Body of pancreas (tissue), 4 donors: ENCODE measurements around the gene CCL19. TPM values are rescaled to one million over a fixed set of nuclear protein-coding genes. Genes with fewer than 3 reads are reported as not detected.

ENCODE experiments used
- ATAC-seq: fragments of 150-250 bp; one replicate; pipeline ENCODE4 v1.9.1; 2016
- DNase-seq, 4 donors: peaks; one replicate each; pipeline ENCODE4 v3.0.0-alpha.2; 2019
- H3K27ac ChIP-seq, 4 donors: fragments of 200-600 bp; sonication (generic); 1 replicate in 3 of 4; 2 replicates in 1 of 4; pipeline versions ENCODE4 v1.5.1 to v1.6.1; 2016 to 2019; ENCODE audit warnings: mild to moderate bottlenecking in 1 of 4, mixed read lengths in 1 of 4, moderate library complexity in 1 of 4
- H3K27me3 ChIP-seq, 2 donors: fragments of 200-600 bp; sonication (generic); one replicate each; pipeline ENCODE4 v1.6.0; 2016; ENCODE audit warnings: mild to moderate bottlenecking in 1 of 2
- H3K36me3 ChIP-seq, 2 donors: fragments of 200-600 bp; sonication (generic); replicated peaks in 1 of 2; 2 replicates each; pipeline ENCODE4 v1.5.1; 2016; ENCODE audit warnings: low read depth in 2 of 2; ENCODE audit not compliant: insufficient read depth in 1 of 2
- H3K4me1 ChIP-seq: fragments of 200-600 bp; sonication (generic); one replicate; pipeline ENCODE4 v1.6.0; 2016
- H3K4me3 ChIP-seq, 2 donors: fragments of 200-600 bp; sonication (generic); 1 replicate in 1 of 2; 2 replicates in 1 of 2; pipeline ENCODE4 v1.5.1; 2016 to 2019
- H3K9me3 ChIP-seq, 3 donors: fragments of 200-600 bp; sonication (generic); 1 replicate in 2 of 3; 2 replicates in 1 of 3; pipeline ENCODE4 v1.5.1; 2016
- CTCF ChIP-seq, 7 experiments: fragments of 450-650 bp in 4 of 7; fragments of 200-600 bp in 3 of 7; sonication (generic) in 3 of 7; IDR thresholded peaks; one replicate each; pipeline ENCODE4 v1.5.1; 2016 to 2019; ENCODE audit warnings: antibody characterized with exemption in 7 of 7
- POLR2A ChIP-seq, 3 donors: fragments of 450-650 bp; IDR thresholded peaks; one replicate each; pipeline ENCODE4 v1.6.1; 2016; ENCODE audit warnings: antibody characterized with exemption in 3 of 3, mild to moderate bottlenecking in 2 of 3
- WGBS, 2 donors: methylation state at CpG; one replicate each; pipeline ENCODE4 v1.1.5; 2017; 5-methylcytosine and 5-hydroxymethylcytosine counted together
- intact Hi-C: fragments of 100-400 bp; cut with DNase I; formaldehyde crosslinking; loops from one replicate; pipeline ENCODE4 v1.15.1; 2023
- total RNA-seq, 2 donors: library from RNA; depleted of rRNA; stranded (reverse); fragments of >200 nt; gene quantifications; one replicate each; pipeline ENCODE4 v1.1.0, GENCODE V29; 2016

Gene CCL19
- total RNA-seq, 2 donors from 2014 or later: not detected

- DNase-seq: no peak
- no peak overlapping the region for H3K4me3 ChIP-seq
- no peaks in the 10 kb centered on the region for H3K4me1 ChIP-seq
- no peak overlapping the region for H3K27ac ChIP-seq
- intact Hi-C loops: no loop called here
- ATAC-seq: no peak
- no peaks in the 10 kb centered on the region for H3K9me3 ChIP-seq
- no peaks in the 10 kb centered on the region for H3K36me3 ChIP-seq
- no peaks in the 10 kb centered on the region for H3K27me3 ChIP-seq
- TF ChIP-seq POLR2A (IDR thresholded peaks at IDR 0.05) (no peak), CTCF (IDR thresholded peaks at IDR 0.05) (no peak)
These were observed 3.7 kb upstream of the CCL19 start for GRCh38 chr9:34694811-34695210.

GRCh38 chr9:34693560-34693959 is 2.5 kb upstream of the CCL19 start:
- TF ChIP-seq POLR2A (IDR thresholded peaks at IDR 0.05): no peak
- TF ChIP-seq CTCF (IDR thresholded peaks at IDR 0.05): no peak
- H3K4me1 ChIP-seq: no peaks in the 10 kb centered on the region
- no peak overlapping the region for H3K4me3 ChIP-seq
- ATAC-seq: no peak
- no peaks in the 10 kb centered on the region for H3K9me3 ChIP-seq
- DNase-seq: no peak
- WGBS, 2 donors: 64 to 66% methylated on average over 2 of the region's 2 CpGs
- H3K36me3 ChIP-seq: no peaks in the 10 kb centered on the region
- intact Hi-C loops: no loop called here
- H3K27me3 ChIP-seq: no peaks in the 10 kb centered on the region
- H3K27ac ChIP-seq: no peak overlapping the region

DNA sequence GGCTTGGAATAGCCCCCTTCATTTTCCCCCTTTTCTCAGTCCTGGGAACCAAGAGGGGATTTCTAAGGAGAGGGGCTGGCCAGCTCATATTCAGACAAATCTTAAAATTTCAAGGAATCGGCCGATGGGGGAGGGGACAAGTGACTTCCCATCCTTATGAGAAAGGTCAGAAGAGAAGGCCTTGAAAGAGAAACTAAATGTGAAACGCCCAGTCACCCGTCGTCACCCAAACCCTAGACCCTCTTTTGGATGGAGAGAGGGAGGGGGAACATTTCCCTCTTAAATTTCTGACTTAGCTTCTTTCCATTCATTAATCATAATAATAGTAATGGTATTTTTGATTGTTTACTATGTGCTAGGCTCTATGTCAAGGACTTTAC is 850 bp upstream of the CCL19 start:
- Histone ChIP-seq H3K4me3 (no peak overlapping the region), H3K4me1 (no peaks in the 10 kb centered on the region), H3K9me3 (no peaks in the 10 kb centered on the region), H3K36me3 (no peaks in the 10 kb centered on the region), H3K27me3 (no peaks in the 10 kb centered on the region), H3K27ac (no peak overlapping the region)
- ATAC-seq: no peak
- no peak for TF ChIP-seq POLR2A (IDR thresholded peaks at IDR 0.05)
- TF ChIP-seq CTCF (IDR thresholded peaks at IDR 0.05): no peak
- 74 to 78% methylated on average over 5 of the region's 5 CpGs for WGBS, 2 donors
- no peak for DNase-seq
- intact Hi-C loops: no loop called here

- ATAC-seq (no peak), DNase-seq (no peak)
- no peaks in the 10 kb centered on the region for H3K4me1 ChIP-seq
- H3K27me3 ChIP-seq: no peaks in the 10 kb centered on the region
- H3K27ac ChIP-seq: no peak overlapping the region
- no peaks in the 10 kb centered on the region for H3K36me3 ChIP-seq
- 68 to 77% methylated on average over 4 to 8 of the region's 8 CpGs for WGBS, 2 donors
- intact Hi-C loops: no loop called here
- TF ChIP-seq CTCF (IDR thresholded peaks at IDR 0.05) (no peak), POLR2A (IDR thresholded peaks at IDR 0.05) (no peak)
- no peaks in the 10 kb centered on the region for H3K9me3 ChIP-seq
- no peak overlapping the region for H3K4me3 ChIP-seq
These were observed 1.6 kb downstream of the CCL19 start for GRCh38 chr9:34689512-34689911.

DNA sequence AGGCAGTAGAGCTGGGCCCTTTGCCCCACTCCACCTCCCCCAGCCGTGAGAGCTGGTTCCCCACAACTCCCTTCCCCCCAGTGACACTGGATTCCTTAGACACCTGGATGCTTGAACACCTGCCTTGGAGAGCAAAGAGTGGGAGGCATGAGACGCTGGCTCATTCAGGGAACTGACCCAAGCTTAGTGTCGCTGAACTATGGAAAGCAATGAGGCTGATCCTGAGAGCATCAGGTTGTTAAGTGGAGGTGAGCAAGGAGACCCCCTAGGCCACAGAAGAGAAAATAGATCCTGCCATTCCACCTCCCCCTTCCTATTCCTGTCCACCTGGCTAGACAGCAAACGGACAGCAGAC is 2.0 kb downstream of the CCL19 start:
- DNase-seq: no peak
- H3K27me3 ChIP-seq: no peaks in the 10 kb centered on the region
- intact Hi-C loops: no loop called here
- no peak overlapping the region for H3K4me3 ChIP-seq
- H3K9me3 ChIP-seq: no peaks in the 10 kb centered on the region
- no peak overlapping the region for H3K27ac ChIP-seq
- WGBS, 2 donors: 83 to 84% methylated on average over 4 of the region's 4 CpGs
- no peaks in the 10 kb centered on the region for H3K36me3 ChIP-seq
- no peak for ATAC-seq
- no peaks in the 10 kb centered on the region for H3K4me1 ChIP-seq
- no peak for TF ChIP-seq CTCF (IDR thresholded peaks at IDR 0.05)
- no peak for TF ChIP-seq POLR2A (IDR thresholded peaks at IDR 0.05)
